NCI-H1105 treated with DMSO at 0.1 percent for 48 hours (cell line): ENCODE measurements around the gene PCBP1.
"Not testable (repeated sequence)": the region's sequence is repeated elsewhere in the genome, so short reads cannot be mapped to it uniquely, and the experiment has no call there.

ENCODE experiments used
- DNase-seq: peaks from one replicate; lab custom pipeline; 2025; lab: John Stamatoyannopoulos, UW

PCBP1 gene

GRCh38 chr2:70086838-70087701, at the start of gene PCBP1:
TSS of gene PCBP1 (plus strand) at chr2:70087477. CDS start at chr2:70087744, 267 bp downstream.
- DNase-seq = peak; percentile 82

GRCh38 chr2:70039366-70039765, 47.9 kb upstream of the PCBP1 start:
- no peak for DNase-seq

GRCh38 chr2:70041663-70042062, 45.6 kb upstream of the PCBP1 start:
- no peak for DNase-seq

- no peak for DNase-seq
Observed at GRCh38 chr2:70042246-70042645, 45.0 kb upstream of the PCBP1 start.

GRCh38 chr2:70043252-70043875, 43.9 kb upstream of the PCBP1 start:
- no peak for DNase-seq

- DNase-seq = no peak
Observed at GRCh38 chr2:70044290-70045040, 42.8 kb upstream of the PCBP1 start.

- DNase-seq = no peak
Observed at GRCh38 chr2:70045405-70045804, 41.9 kb upstream of the PCBP1 start.

GRCh38 chr2:70045932-70046331, 41.3 kb upstream of the PCBP1 start:
- no peak for DNase-seq

- no peak for DNase-seq
Observed at GRCh38 chr2:70046534-70046933, 40.7 kb upstream of the PCBP1 start.

GRCh38 chr2:70047451-70047850, 39.8 kb upstream of the PCBP1 start:
- no peak for DNase-seq

GRCh38 chr2:70049255-70049654, 38.0 kb upstream of the PCBP1 start:
- no peak for DNase-seq

- no peak for DNase-seq
Observed at GRCh38 chr2:70050631-70051425, 36.4 kb upstream of the PCBP1 start.

GRCh38 chr2:70055259-70055658, 32.0 kb upstream of the PCBP1 start:
- DNase-seq = not testable (repeated sequence)

- DNase-seq = no peak
Observed at GRCh38 chr2:70061317-70061716, 26.0 kb upstream of the PCBP1 start.

GRCh38 chr2:70062270-70062669, 25.0 kb upstream of the PCBP1 start:
- no peak for DNase-seq

- no peak for DNase-seq
Observed at GRCh38 chr2:70068119-70068518, 19.2 kb upstream of the PCBP1 start.

GRCh38 chr2:70069049-70069448, 18.2 kb upstream of the PCBP1 start:
- DNase-seq = no peak

- DNase-seq = peak; percentile 76
Observed at GRCh38 chr2:70070542-70071268, 16.6 kb upstream of the PCBP1 start.

GRCh38 chr2:70073493-70073892, 13.8 kb upstream of the PCBP1 start:
- DNase-seq = no peak

- DNase-seq = no peak
Observed at GRCh38 chr2:70078384-70078783, 8.9 kb upstream of the PCBP1 start.

GRCh38 chr2:70080610-70081200, 6.6 kb upstream of the PCBP1 start:
- DNase-seq = no peak
